AG20443 (cell line): ENCODE results near the gene MAGI1.
"Not testable (repeated sequence)": the region's sequence is repeated elsewhere in the genome, so short reads cannot be mapped to it uniquely, and the experiment has no call there.

Experiments
- DNase-seq: peaks from one replicate; pipeline ENCODE4 v3.0.0; 2012; ENCODE audit warnings: low spot score, mixed read lengths

MAGI1 gene

DNA sequence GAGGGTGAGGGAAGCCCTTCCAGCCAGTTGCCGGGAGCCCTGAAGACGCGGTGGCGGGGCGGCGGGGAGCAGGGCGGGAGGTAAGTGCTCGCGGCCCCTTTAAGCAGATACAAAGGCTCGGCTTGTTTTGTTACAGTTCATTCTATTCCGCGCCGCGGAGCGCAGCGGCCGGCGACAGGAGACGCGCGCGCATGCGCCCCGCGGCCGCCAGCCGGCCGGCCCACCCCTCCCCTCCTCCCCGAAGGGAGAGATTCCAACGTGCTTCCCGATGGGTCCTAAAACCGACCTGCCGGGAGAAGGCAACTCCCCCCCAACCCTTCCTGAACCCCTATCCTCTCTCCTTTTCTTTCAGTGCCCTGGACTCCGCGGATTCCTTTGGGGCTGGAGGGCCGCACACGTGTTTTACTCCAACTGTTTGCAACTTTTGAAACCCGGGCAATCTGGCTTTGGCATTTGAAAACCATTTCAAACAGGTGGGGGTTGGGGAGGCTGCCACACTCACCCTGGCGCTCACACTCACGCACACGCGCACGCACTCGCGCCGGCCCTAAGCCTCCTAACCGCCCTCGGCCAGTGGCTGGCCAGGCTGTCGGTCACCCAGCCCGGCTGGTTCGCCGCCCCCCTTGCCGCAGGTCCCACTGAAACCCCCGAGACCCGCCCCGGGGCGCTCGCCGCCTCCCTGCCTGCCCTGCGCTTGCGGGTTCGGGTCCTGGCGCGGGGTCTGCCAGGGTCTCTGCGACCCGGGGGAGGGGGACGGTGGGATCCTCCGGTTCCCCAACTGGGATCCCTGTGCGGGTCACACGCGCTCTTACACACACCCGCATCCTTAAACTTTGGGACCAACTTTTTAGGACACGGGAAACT is at the start of gene MAGI1:
MAGI1 (minus strand) TSS at position 193 of the 864 bp plus-strand sequence. CDS start 610 bp downstream, outside the sequence.
- DNase-seq: peak; percentile 97

DNA sequence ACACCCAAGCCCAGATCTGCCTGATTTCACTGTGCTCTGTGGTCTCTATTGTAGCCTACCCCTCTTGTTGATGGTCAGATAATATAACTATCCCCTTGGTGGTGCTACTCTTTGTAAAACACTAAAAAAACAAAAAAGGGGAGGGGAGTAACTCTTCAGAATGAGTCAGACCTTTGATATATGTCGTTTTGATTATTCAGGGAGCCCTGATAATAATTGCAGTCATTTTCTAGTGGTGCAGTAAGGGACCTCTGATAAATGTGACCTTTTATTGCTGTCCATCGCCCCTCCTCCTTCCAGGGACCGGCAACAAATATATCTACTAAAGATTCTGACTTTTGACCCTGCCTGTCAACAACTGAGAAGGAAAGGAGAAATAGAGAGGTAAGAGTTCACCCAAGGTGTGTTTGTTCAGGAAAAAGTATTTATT is 45.1 kb upstream of the MAGI1 start:
- no peak for DNase-seq

DNA sequence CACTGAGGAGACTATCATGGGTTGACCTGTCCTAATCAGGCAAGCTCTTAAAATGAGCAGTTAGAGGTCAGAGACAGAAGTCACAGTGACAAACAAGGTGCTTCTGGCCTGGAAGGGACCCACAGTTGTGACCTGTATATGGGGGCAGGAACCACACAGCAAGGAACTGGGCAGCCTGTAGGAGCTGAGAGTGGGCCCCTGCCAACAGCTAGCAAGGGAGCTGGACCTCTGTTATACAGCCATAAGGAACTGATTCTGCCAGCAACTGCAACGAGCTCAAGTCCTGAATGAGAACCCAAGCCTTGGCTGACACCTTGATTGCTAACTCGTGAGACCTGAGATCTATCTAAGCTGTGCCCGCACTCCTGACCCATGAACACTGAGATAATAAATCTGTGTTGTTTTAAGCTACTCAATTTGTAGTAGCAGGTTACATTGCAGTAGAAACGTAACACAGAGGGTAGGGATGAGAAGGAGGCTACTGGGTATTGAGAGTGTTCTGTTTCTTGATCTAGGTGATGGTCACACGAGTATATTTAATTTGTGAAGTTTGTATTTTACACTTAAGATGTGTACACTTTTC is 44.5 kb upstream of the MAGI1 start:
- no peak for DNase-seq

GRCh38 chr3:66082679-66083078 is 44.0 kb upstream of the MAGI1 start:
- no peak for DNase-seq

DNA sequence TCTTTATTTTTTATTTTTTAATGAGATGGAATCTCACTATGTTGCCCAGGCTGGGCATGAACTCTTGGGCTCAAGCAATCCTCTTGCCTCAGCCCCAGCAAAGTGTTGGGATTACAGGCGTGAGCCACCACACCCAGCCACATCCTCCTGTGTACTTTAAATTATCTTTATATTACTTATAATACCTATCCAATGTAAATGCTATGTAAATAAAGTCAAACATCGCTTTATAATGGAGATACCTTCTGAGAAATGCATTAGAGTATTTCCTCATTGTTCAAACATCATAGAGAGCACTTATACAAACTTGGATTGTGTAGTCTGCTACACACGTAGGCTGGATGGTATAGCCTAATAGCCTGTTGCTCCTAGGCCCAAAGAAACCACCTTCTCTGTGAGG is 41.4 kb upstream of the MAGI1 start:
- DNase-seq: no peak

- no peak for DNase-seq
Observed at GRCh38 chr3:66077973-66078372, 39.3 kb upstream of the MAGI1 start.

DNA sequence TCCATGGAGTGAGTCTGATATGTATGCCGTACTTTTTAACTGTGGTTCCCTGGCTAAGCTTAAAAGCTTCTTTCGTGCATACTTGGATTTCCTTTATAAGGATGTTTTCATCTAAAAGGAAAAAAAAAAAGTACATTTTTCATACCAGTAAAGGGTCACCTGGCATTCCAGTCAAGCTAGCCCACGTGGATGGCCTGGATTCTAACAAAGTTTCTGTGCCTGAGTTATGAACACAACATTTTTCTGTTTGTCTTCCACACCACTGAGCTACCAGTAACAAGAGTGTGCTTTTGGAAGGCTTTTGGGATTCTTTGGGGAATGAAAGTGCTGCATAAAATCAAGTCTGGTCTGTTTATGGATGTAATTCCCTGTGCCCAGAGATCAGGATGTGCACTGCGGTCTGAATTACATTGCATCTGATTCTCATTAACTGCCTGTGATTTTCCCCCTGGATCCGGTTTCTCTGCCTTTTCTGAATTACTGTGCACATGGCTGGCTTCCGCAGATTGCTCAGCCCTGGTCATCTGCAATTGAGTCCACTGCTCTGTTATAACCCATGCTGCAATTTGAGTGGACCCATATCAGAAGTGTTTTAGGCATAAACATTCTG is 38.2 kb upstream of the MAGI1 start:
- DNase-seq: peak; percentile 83

GRCh38 chr3:66075281-66075680 is 36.6 kb upstream of the MAGI1 start:
- DNase-seq: peak; percentile 76

GRCh38 chr3:66073464-66074141 is 34.9 kb upstream of the MAGI1 start:
- no peak for DNase-seq

- DNase-seq: no peak
Observed at GRCh38 chr3:66068255-66068654, 29.5 kb upstream of the MAGI1 start.

DNA sequence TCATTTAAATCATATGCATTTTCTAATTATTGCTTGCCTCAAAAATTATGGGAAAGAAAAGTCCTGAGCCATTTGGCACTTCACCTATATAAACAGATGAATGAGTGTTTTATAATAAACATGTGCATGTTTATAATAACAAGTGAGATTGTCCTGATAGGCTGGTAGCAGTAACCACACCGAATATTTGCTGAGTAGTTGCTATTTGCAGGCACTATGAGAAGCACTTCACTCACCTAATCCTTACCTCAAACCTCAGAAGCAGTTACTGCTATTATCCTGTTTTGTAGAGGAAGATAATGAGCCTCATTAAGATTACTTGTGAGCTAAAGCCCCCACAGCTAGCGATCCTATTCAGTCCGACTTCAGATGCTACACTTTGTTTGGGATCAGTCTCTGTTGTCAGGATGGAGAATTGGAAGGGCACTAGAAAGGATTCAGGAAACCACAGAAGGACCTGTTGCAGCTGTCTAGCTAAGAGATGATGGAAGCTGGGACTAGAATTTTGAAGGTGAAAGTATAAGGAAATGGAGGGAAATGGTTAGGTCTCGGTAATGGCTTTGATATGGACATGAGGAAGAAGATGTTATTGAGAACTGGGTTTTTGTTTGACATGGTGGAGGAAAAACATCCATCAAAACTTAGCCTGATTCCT is 28.4 kb upstream of the MAGI1 start:
- DNase-seq: no peak

DNA sequence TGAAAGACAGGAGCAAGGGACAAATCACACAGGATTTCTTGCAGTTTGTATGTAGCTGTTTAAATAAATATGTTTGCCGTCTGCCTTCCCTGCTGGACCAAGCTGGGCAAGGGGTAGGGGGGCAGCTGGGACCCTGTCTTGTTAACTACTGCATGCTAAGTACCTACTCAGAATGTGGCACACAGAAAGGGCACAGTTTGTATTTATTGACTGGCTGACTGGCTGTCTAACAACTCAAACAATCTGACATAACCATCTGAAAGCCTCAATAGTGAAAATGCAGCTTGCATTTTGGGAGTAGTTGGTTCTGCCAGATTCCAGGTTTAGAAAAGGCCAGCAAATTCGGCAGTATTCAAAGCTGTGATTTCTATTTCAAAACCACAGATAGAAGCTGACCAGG is 16.6 kb upstream of the MAGI1 start:
- DNase-seq: no peak

DNA sequence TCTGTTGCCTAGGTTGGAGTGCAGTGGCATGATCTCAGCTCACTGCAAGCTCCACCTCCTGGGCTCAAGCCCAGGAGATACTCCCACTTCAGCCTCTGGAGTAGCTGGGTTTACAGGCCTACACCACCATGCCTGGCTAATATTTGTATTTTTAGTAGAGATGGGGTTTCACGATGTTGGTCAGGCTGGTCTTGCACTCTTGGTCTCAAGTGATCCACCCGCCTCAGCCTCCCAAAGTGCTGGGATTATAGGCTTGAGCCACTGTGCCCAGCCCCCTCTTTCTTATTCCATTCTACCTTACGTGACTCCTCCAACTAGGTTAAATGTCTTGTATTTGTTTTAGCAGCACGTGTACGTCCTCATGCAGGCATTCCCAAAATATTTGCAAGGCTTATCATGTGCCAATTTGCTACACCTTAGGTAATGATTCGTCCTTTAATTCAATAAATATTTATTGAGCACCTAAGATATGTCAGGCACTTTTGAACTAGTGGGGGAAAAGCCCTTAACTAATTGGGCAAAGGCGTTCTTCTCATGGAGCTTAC is 14.9 kb upstream of the MAGI1 start:
- no peak for DNase-seq

DNA sequence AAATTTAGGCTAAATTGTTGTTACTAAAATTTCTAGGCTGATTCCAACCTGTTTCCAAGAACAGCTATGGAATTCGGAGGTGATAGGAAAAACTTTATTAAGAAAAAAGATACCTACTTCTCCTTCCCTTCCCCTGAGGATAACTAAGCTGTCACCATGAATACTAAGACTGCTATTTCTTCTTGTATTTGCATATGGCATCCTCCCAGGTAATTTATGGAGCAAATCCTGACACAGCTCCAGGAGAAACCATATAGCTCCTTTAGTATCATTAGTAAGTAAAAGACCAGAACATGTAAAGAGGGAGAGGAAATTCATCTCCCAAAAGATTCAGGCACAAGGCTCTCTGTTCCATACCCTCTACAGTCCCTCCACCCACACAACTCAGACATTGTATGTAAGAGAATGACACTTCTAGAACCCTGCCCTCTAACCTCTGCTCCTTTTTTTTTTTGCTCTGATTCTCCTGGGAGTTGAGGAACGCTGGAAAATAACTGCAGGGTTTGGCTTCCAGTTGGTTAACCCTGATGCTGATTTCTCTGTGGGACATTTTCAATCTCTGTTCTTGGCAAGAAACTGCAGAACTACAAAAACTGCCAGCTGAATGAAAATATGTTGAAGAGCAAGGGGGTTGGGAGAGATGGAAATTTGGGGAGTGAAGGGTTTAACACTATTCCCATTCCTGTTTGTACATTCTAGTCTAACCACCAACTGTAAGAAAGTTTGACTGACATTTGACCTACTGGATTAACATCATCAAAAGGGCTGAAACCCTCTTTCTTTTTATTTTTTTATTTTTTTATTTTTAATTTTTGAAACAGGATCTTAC is 14.2 kb upstream of the MAGI1 start:
- DNase-seq: no peak

- DNase-seq: no peak
Observed at GRCh38 chr3:66050821-66051220, 12.1 kb upstream of the MAGI1 start.

- no peak for DNase-seq
Observed at GRCh38 chr3:66048051-66048395, 9.3 kb upstream of the MAGI1 start.

GRCh38 chr3:66047311-66048050 is 8.8 kb upstream of the MAGI1 start:
- peak; percentile 89 for DNase-seq

GRCh38 chr3:66046321-66046720 is 7.6 kb upstream of the MAGI1 start:
- DNase-seq: not testable (repeated sequence)

- no peak for DNase-seq
Observed at GRCh38 chr3:66041828-66042227, 3.1 kb upstream of the MAGI1 start.

DNA sequence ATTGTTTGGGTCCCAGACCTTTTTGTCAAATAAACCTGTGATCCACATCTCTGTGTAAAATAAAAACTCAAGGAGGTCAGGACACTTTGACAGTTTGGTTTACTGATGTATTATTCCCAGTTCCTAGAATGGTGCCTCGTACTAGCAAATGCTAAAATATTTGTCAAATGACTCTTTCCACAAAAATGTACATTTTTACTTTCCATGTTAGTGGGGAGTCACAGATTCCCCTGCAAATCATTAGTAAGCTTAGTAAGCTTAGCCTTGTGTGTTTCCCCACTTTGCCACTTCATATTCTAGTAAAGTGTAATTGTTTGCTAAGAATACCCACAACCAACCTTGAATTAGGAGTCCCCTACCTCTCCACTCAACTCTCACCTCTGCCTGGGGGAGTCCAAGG is 2.4 kb upstream of the MAGI1 start:
- peak; percentile 59 for DNase-seq
